NCI-H345 treated with DMSO at 0.1 percent for 48 hours (cell line): ENCODE measurements around the gene C1orf105.

ENCODE experiments used
- DNase-seq: peaks from one replicate; lab custom pipeline; 2025; ENCODE audit not compliant: unreplicated experiment; lab: John Stamatoyannopoulos, UW

The C1orf105 gene

GRCh38 chr1:172455451-172455850 is 35.0 kb downstream of the C1orf105 start:
- no peak for DNase-seq

- no peak for DNase-seq
Measured at GRCh38 chr1:172456344-172456769, 35.9 kb downstream of the C1orf105 start.

- DNase-seq = no peak
Measured at GRCh38 chr1:172457479-172458130, 37.1 kb downstream of the C1orf105 start.

- no peak for DNase-seq
Measured at GRCh38 chr1:172460177-172460576, 39.7 kb downstream of the C1orf105 start.

- no peak for DNase-seq
Measured at GRCh38 chr1:172460887-172461315, 40.4 kb downstream of the C1orf105 start.

- no peak for DNase-seq
Measured at GRCh38 chr1:172465617-172466016, 45.1 kb downstream of the C1orf105 start.

GRCh38 chr1:172466795-172467407 is 46.4 kb downstream of the C1orf105 start:
- DNase-seq = no peak

- DNase-seq = no peak
Measured at GRCh38 chr1:172467446-172467845, 47.0 kb downstream of the C1orf105 start.

GRCh38 chr1:172468296-172468695 is 47.8 kb downstream of the C1orf105 start:
- DNase-seq = no peak

GRCh38 chr1:172469717-172470116 is 49.2 kb downstream of the C1orf105 start:
- no peak for DNase-seq

- DNase-seq = no peak
Measured at GRCh38 chr1:172470149-172470548, 49.7 kb downstream of the C1orf105 start.

- no peak for DNase-seq
Measured at GRCh38 chr1:172471666-172472065, 51.2 kb downstream of the C1orf105 start.

GRCh38 chr1:172472495-172472894 is 52.0 kb downstream of the C1orf105 start:
- DNase-seq = no peak

- no peak for DNase-seq
Measured at GRCh38 chr1:172473302-172473701, 52.8 kb downstream of the C1orf105 start.

- DNase-seq = no peak
Measured at GRCh38 chr1:172473842-172474241, 53.4 kb downstream of the C1orf105 start.

- no peak for DNase-seq
Measured at GRCh38 chr1:172476218-172476811, 55.8 kb downstream of the C1orf105 start.

GRCh38 chr1:172477216-172477615 is 56.7 kb downstream of the C1orf105 start:
- DNase-seq = no peak

- no peak for DNase-seq
Measured at GRCh38 chr1:172477741-172478140, 57.3 kb downstream of the C1orf105 start.

GRCh38 chr1:172478485-172478884 is 58.0 kb downstream of the C1orf105 start:
- no peak for DNase-seq

GRCh38 chr1:172480431-172480830 is 59.9 kb downstream of the C1orf105 start:
- DNase-seq = no peak

- no peak for DNase-seq
Measured at GRCh38 chr1:172482044-172482443, 61.6 kb downstream of the C1orf105 start.

GRCh38 chr1:172483448-172483847 is 63.0 kb downstream of the C1orf105 start:
- no peak for DNase-seq
